Cardiac septum (tissue), 1 donor: ENCODE data around the gene C2orf72. TPM values are rescaled to one million over a fixed set of nuclear protein-coding genes. Genes with fewer than 3 reads are reported as not detected.
"Not testable (repeated sequence)": the region's sequence is repeated elsewhere in the genome, so short reads cannot be mapped to it uniquely, and the experiment has no call there.

Source experiments
- DNase-seq: peaks from one replicate; pipeline ENCODE4 v3.0.0-alpha.2; 2020; ENCODE audit warnings: low spot score
- intact Hi-C: fragments of 100-400 bp; cut with DNase I; formaldehyde crosslinking; loops from one replicate; pipeline ENCODE4 v1.14.0; 2022
- long read RNA-seq: library from polyadenylated mRNA; unstranded; transcript quantifications from one replicate; pipeline ENCODE4 v2.0.0, GENCODE V29; 2021
- total RNA-seq: library from RNA; stranded (reverse); fragmentation: NEBNext Ultra II Directional; extraction: Animal tissue kit (Norgen Biotek cat#: 25700); gene quantifications from one replicate; pipeline ENCODE4 v1.2.1, GENCODE V29; 2021
- donor health status: DM: no; HTN: no; CAD: no.

Gene C2orf72
- 0.08 TPM for total RNA-seq
- long read RNA-seq, result 0 reads

DNA sequence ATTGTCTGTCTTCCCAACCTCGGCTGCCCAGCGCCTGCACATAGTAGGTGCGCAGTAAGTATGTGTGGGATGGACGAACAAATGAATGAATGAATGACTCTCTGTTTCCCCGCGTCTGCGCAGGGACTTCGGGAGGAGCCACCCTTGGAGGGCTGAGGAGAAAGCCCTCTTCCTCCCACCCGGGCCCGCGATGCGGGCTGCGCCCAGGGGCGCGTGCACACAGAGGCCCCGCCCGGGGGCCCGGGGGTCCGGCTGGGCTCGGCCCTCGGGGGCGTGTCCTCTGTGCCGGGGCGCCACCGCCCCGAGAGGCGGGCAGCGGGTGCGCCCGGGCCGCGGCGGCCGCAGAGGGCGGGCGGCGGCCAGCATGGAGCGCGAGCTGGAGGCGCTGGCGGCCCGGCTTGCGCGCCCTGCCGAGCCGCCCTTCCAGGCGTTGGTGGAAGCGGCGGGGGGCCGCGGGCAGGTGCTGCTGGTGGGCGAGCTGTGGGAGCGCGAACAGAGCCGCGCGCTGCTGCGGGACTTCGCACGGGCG, at the start of gene C2orf72:
Gene C2orf72 (plus strand): TSS at position 322 of the 529 bp plus-strand sequence. CDS start 43 bp downstream, at position 365.
- DNase-seq, result no peak
- intact Hi-C loops, result no loop called here

DNA sequence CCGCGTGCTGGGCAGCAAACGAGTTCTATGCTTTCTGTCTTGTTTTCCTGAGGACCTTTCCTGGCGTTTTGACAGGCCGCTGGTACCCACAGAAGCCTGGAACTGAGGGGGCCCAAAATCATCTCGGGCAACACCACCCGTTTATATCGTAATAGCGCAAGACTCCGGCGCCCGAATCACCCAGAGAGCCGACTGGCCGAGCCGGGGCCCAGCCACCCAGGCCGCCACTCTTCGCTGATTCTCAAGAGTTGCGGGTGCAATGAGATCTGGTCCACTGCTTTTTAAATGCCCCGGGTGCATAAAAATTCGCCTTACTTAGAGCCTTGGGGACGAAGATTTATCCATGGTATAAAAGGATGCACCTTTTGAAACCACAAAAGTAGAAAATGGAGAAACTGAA, 47.6 kb upstream of the C2orf72 start:
- intact Hi-C loops, result loop anchor here (5.0 kb wide), 1 partner anchor 87 kb away; no protein-coding TSS in a partner anchor

DNA sequence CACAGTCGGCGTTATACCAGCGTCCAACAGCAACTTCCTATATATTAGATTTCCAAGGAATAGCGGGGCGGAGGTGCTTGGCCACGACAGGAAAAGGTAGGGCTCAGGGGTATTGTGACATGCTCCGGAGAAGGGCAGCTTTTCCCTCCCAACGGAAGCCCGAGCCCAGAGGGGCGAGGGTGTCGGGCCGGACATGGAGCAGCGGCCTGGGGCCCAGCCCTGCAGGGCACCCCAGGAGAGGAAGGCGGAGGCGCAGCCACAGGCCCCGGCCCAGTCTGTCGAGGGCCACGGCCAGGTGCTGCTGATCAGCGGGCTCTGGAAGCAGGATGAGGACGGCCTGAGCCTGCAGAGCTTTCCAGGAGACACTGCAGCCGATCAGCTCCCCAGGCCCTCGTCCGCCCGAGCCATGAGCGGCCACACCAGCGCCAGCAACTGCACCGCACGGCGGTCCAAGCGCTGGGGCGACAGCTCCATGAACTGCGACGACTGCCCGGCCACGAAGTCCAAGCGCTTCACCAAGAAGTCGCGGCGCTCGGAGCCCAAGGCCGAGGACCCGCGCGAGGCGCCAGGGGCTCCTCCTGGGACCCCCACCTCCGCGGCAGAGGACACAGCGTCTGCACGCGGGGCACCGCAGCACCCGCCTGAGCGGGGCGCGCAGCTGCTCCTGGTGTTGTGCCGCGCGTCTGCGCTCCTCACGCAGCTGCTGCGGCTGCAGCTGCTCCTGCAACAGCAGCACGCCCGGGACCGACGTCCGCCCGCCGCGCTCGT, 47.0 kb upstream of the C2orf72 start:
- no peak for DNase-seq
- intact Hi-C loops, result no loop called here

More for the DNA sequence above, 47.6 kb upstream of the C2orf72 start:
- DNase-seq, result no peak

GRCh38 chr2:230990899-230991150, 46.5 kb upstream of the C2orf72 start:
- peak; percentile 15 for DNase-seq
- intact Hi-C loops, result no loop called here

DNA sequence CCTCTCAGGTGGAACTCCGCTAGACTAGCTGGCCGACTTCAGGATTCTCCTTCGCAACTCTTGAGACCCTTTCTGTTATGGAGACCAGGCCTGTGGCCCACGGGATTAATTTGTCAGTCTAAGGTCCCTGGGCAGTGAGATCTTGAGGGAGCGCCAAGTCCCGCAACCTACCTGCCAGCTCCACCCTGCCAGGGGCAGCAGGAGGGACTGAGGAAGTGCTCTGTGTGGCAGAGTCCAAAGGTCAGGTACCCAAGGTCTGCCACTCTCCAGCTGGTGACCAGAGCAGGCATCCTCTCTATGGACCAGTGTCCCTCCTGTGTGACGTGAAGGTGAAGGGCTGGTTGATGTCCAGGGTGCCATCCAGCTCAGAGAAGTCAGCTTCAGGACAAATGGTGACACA, 45.7 kb upstream of the C2orf72 start:
- intact Hi-C loops, result no loop called here
- DNase-seq, result peak; percentile 27

- DNase-seq, result no peak
- intact Hi-C loops, result no loop called here
These were observed 41.5 kb upstream of the C2orf72 start, which contains the start of gene SPATA3 for GRCh38 chr2:230995821-230996220. TSS of gene SPATA3 (plus strand) at chr2:230996121. CDS start at chr2:230996234, 113 bp downstream.

- intact Hi-C loops, result no loop called here
- no peak for DNase-seq
These were observed 40.7 kb upstream of the C2orf72 start for GRCh38 chr2:230996661-230997060.

DNA sequence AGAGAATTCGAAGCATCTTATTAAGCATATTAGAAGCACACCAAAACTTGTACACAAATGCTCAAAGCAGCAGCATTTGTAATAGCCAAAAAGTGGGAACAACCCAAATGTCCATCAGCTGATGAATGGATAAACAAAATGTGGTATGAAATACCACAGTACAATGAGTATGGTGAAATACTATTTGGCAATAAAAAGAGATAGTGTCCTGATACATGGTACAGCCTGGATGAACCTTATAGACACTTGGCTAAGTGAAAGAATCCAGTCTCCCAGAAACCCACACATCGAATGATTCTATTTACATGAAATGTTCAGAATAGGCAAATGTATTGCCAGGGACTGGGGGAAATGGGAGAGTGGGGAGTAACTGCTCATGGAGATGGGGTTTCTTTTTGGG, 38.4 kb upstream of the C2orf72 start:
- DNase-seq, result no peak
- intact Hi-C loops, result no loop called here

DNA sequence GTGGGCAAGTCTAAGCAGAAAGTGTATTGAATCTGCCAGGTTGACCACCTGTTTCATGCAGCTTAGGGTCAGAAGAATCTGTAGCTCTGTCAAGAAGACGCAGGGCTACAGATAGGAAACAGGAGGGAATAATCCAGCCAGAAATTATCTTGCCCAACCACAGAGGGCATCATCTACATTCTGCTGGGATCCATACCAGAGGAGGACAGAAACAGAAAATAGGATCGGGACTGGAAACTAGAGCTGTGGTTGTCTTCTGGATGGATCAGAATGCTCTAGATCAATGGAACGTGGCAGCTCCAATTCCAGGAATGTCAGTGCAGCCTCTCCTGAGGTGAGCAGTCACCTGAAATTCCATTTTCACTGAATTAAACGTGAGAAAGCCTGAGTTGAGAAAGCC, 37.8 kb upstream of the C2orf72 start:
- intact Hi-C loops, result no loop called here
- DNase-seq, result no peak

GRCh38 chr2:231000211-231000904, 37.0 kb upstream of the C2orf72 start:
- intact Hi-C loops, result no loop called here
- no peak for DNase-seq

GRCh38 chr2:231001036-231001435, 36.3 kb upstream of the C2orf72 start:
- intact Hi-C loops, result no loop called here
- DNase-seq, result no peak

GRCh38 chr2:231001921-231002320, 35.4 kb upstream of the C2orf72 start:
- intact Hi-C loops, result no loop called here
- DNase-seq, result no peak

- intact Hi-C loops, result no loop called here
- no peak for DNase-seq
These were observed 34.7 kb upstream of the C2orf72 start for GRCh38 chr2:231002641-231003040.

- intact Hi-C loops, result no loop called here
- no peak for DNase-seq
These were observed 34.1 kb upstream of the C2orf72 start for GRCh38 chr2:231003186-231003585.

DNA sequence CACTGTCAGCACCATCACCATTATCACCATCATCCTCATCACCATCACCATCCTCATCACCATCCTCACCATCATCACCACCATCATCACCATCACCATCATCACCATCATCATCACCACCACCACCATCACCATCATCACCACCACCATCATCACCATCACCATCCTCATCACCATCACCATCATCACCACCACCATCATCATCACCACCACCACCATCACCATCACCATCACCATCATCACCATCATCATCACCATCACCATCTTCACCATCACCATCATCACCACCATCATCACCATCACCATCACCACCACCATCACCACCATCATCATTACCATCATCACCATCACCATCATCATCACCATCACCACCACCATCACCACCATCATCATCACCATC, 32.4 kb upstream of the C2orf72 start:
- DNase-seq, intact Hi-C loops: not testable (repeated sequence)

GRCh38 chr2:231007286-231008098, 29.8 kb upstream of the C2orf72 start:
- intact Hi-C loops, result no loop called here
- no peak for DNase-seq

DNA sequence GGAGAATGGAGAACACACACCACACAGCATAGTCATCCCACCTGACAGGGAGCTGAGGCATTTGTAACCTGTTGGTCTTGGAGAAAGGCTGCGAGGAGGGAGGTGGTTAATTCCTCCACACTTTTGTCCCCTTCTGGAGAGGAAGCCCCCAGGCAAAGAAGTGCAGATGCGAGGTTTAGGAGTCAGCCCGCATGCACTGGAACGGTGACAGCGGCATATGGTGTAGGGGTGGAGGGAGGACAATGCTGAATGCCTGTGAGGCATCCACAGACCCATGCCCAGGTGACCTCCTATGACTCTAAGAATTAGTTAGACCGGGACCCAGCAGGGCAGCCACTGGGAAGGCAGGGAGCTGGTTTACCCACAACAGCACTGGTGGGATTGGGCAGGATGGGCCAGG, 29.2 kb upstream of the C2orf72 start:
- intact Hi-C loops, result no loop called here
- no peak for DNase-seq

GRCh38 chr2:231009236-231009919, 27.9 kb upstream of the C2orf72 start:
- intact Hi-C loops, result no loop called here

GRCh38 chr2:231010201-231010730, 27.1 kb upstream of the C2orf72 start:
- no peak for DNase-seq

More at GRCh38 chr2:231009236-231009919, 27.9 kb upstream of the C2orf72 start:
- no peak for DNase-seq

More at GRCh38 chr2:231010201-231010730, 27.1 kb upstream of the C2orf72 start:
- intact Hi-C loops, result no loop called here
